ENCODE data around the gene MRC1.
"Not testable (repeated sequence)": the region's sequence is repeated elsewhere in the genome, so short reads cannot be mapped to it uniquely, and the experiment has no call there.

Gene MRC1

DNA sequence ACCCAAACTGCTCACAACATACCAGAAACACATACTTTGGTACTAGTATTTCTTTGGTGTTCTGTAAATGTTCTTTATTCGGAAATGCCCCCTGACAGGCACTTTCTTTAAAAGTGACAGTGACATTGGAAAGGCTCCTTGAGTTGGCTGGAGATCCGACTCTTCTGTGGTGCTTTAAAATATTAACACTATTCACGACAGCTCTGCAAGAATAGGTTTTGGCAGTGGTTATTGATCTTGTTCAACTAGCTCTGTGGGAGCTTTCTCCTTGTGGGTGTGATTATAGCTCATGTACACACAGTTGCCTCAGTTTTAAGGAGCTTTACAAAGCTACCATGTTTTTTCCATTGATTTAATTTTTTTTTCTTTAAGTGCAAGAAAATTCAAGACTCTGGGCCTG, 112.2 kb downstream of the MRC1 start:
- Histone ChIP-seq H3K4me2 (no peak overlapping the region), H3K79me2 (ENCODE audit: insufficient read depth, low read depth) (no peaks in the 10 kb centered on the region), H3K4me3 (IDR thresholded peaks at IDR 0.05; ENCODE audit: insufficient read depth, low read depth, low read length) (no peak overlapping the region), H3K4me1 (ENCODE audit: low read depth, poor library complexity, severe bottlenecking) (no peaks in the 10 kb centered on the region), H3K36me3 (ENCODE audit: insufficient read depth) (no peaks in the 10 kb centered on the region), H4K20me1 (ENCODE audit: insufficient read depth) (no peaks in the 10 kb centered on the region), H3K9ac (no peak overlapping the region), H3K27ac (no peak overlapping the region), H2AFZ (ENCODE audit: low read depth) (no peak overlapping the region), H3K27me3 (ENCODE audit: insufficient read depth, low read depth) (no peaks in the 10 kb centered on the region)
- TF ChIP-seq, protein P1, sequence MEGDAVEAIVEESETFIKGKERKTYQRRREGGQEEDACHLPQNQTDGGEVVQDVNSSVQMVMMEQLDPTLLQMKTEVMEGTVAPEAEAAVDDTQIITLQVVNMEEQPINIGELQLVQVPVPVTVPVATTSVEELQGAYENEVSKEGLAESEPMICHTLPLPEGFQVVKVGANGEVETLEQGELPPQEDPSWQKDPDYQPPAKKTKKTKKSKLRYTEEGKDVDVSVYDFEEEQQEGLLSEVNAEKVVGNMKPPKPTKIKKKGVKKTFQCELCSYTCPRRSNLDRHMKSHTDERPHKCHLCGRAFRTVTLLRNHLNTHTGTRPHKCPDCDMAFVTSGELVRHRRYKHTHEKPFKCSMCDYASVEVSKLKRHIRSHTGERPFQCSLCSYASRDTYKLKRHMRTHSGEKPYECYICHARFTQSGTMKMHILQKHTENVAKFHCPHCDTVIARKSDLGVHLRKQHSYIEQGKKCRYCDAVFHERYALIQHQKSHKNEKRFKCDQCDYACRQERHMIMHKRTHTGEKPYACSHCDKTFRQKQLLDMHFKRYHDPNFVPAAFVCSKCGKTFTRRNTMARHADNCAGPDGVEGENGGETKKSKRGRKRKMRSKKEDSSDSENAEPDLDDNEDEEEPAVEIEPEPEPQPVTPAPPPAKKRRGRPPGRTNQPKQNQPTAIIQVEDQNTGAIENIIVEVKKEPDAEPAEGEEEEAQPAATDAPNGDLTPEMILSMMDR (conservative IDR thresholded peaks at IDR 0.05; ENCODE audit: low read depth, low read length), result no peak

DNA sequence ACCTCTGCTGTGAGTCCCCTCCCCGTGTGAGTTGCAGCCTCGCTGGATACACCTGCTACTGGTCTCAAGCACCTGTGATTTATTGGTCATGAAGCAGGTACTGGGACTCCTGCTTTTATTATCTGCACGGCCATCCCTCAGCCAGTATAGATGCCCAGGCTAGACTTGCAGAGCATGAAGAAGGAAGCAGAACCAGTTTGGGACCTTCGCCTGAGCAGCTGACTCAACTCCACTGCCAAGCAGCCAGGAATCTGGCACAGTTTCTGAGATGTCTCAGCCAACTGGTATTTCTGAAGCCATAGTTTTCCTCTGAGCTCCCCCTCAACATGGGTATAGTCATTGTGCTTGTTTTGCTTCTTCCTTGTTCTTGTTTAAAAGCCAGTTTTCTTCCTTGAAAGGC, 114.6 kb downstream of the MRC1 start:
- TF ChIP-seq, protein P1 (conservative IDR thresholded peaks at IDR 0.05; ENCODE audit: low read depth, low read length), result no peak
- Histone ChIP-seq H4K20me1 (ENCODE audit: insufficient read depth) (no peaks in the 10 kb centered on the region), H3K79me2 (ENCODE audit: insufficient read depth, low read depth) (no peaks in the 10 kb centered on the region), H3K4me3 (IDR thresholded peaks at IDR 0.05; ENCODE audit: insufficient read depth, low read depth, low read length) (no peak overlapping the region), H3K4me2 (no peak overlapping the region), H3K9ac (no peak overlapping the region), H3K4me1 (ENCODE audit: low read depth, poor library complexity, severe bottlenecking) (no peaks in the 10 kb centered on the region), H3K27me3 (ENCODE audit: insufficient read depth, low read depth) (no peaks in the 10 kb centered on the region), H3K36me3 (ENCODE audit: insufficient read depth) (no peaks in the 10 kb centered on the region), H3K27ac (no peak overlapping the region), H2AFZ (ENCODE audit: low read depth) (no peak overlapping the region)

DNA sequence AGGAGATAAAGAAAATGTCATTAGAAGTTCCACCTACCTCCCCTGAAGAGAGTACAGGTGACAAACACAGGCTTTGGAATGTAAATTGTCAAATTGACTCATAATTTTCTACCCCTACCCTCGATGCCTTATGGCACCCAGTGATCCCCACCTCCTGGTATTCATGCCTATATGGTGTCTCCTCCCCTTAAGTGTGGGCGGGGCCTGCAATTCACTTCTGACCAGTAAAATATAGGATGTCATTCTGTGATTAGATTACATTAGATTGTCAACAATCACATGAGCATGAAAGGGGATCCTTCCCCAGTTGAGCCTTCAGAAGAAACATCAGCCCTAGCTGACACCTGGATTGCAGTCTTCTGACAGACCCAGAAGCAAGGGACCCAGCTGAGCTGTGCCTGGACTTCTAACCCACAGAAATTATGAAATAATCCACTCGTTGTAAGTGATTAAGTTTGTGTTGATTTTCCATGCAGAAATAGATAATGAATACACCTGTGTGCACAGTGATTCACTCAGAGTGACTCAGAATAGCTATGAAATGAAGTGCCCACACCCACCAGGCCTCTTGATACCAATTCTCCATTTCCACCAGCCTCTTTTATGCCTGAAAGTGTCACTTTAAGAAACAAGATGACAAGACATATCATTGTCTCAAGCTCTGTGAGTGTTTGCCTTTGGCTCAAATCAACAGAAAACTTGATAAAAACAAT, 134.0 kb downstream of the MRC1 start:
- TF ChIP-seq, protein P1 (conservative IDR thresholded peaks at IDR 0.05; ENCODE audit: low read depth, low read length), result no peak

DNA sequence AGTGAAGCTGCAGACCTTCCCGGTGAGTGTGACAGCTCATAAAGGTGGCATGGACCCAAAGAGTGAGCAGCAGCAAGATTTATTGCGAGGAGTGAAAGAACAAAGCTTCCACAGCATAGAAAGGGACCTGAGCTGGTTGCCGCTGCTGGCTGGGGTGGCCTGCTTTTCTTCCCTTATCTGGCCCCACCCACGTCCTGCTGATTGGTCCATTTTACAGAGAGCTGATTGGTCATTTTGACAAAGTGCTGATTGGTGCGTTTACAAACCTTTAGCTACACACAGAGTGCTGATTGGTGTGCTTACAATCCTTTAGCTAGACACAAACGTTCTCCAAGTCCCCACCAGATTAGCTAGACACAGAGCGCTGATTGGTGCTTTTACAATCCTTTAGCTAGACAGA, 141.1 kb downstream of the MRC1 start:
- not testable (repeated sequence) for H3K9ac ChIP-seq; H2AFZ ChIP-seq (ENCODE audit: low read depth); H3K79me2 ChIP-seq (ENCODE audit: insufficient read depth, low read depth); H3K4me1 ChIP-seq (ENCODE audit: low read depth, poor library complexity, severe bottlenecking); H4K20me1 ChIP-seq (ENCODE audit: insufficient read depth); H3K27me3 ChIP-seq (ENCODE audit: insufficient read depth, low read depth); H3K27ac ChIP-seq; H3K4me2 ChIP-seq; H3K4me3 ChIP-seq (IDR thresholded peaks at IDR 0.05; ENCODE audit: insufficient read depth, low read depth, low read length); H3K36me3 ChIP-seq (ENCODE audit: insufficient read depth)

More for the DNA sequence above, 134.0 kb downstream of the MRC1 start:
- Histone ChIP-seq H2AFZ (ENCODE audit: low read depth) (no peak overlapping the region), H4K20me1 (ENCODE audit: insufficient read depth) (no peaks in the 10 kb centered on the region), H3K4me1 (ENCODE audit: low read depth, poor library complexity, severe bottlenecking) (no peaks in the 10 kb centered on the region), H3K36me3 (ENCODE audit: insufficient read depth) (no peaks in the 10 kb centered on the region), H3K9ac (no peak overlapping the region), H3K4me3 (IDR thresholded peaks at IDR 0.05; ENCODE audit: insufficient read depth, low read depth, low read length) (no peak overlapping the region), H3K79me2 (ENCODE audit: insufficient read depth, low read depth) (no peaks in the 10 kb centered on the region), H3K27me3 (ENCODE audit: insufficient read depth, low read depth) (no peaks in the 10 kb centered on the region), H3K4me2 (no peak overlapping the region), H3K27ac (no peak overlapping the region)

DNA sequence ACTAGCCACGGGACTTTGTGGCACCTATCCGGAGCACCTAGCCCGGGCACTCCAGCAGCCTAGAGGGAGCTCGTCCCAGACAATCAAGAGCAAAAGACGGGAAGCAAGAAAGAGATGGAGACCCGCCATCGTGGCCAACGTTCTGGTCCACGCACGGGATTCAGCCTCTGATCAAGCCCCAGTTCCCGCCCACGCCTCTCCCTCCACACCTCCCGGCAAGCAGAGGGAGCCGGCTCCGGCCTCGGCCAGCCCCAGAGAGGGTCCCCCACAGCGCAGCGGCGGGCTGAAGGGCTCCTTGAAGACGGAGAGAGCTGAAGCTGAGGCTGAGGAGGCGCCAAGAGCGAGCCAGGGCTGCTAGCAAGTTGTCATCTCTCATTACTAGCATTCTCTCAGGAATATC, 141.6 kb downstream of the MRC1 start:
- Histone ChIP-seq H4K20me1 (ENCODE audit: insufficient read depth) (no peaks in the 10 kb centered on the region), H3K36me3 (ENCODE audit: insufficient read depth) (no peaks in the 10 kb centered on the region), H3K4me2 (no peak overlapping the region), H3K27ac (no peak overlapping the region), H3K4me1 (ENCODE audit: low read depth, poor library complexity, severe bottlenecking) (no peaks in the 10 kb centered on the region), H2AFZ (ENCODE audit: low read depth) (no peak overlapping the region), H3K9ac (no peak overlapping the region), H3K4me3 (IDR thresholded peaks at IDR 0.05; ENCODE audit: insufficient read depth, low read depth, low read length) (no peak overlapping the region), H3K27me3 (ENCODE audit: insufficient read depth, low read depth) (no peaks in the 10 kb centered on the region), H3K79me2 (ENCODE audit: insufficient read depth, low read depth) (no peaks in the 10 kb centered on the region)
- TF ChIP-seq, protein P1 (conservative IDR thresholded peaks at IDR 0.05; ENCODE audit: low read depth, low read length), result no peak
